IMR-90 (cell line): ENCODE data around the gene WDR70. TPM values are rescaled to one million over a fixed set of nuclear protein-coding genes. Genes with fewer than 3 reads are reported as not detected.

ENCODE experiments used
- ATAC-seq: fragments of 200-7000 bp; cut with Tn5 transposase; 2 replicates; pipeline ENCODE4 v1.9.1; 2020; ENCODE audit warnings: low read depth, mild to moderate bottlenecking, moderate library complexity
- BruUV-seq: library from RNA; stranded (reverse); fragments of 400-500 nt; replicated peaks from 2 replicates; lab custom pipeline; 2021; lab: Mats Ljungman, UMichigan
- CTCF ChIA-PET: fragments of 300-600 bp; formaldehyde crosslinking; extraction: SDS; loops from one replicate; lab custom pipeline; 2021; ENCODE audit warnings: antibody characterized with exemption; lab: Yijun Ruan, JAX
- POLR2A ChIA-PET: fragments of 300-600 bp; sonication (Branson Sonifier 250); formaldehyde crosslinking; loops from one replicate; lab custom pipeline; 2022; ENCODE audit warnings: antibody characterized with exemption; ENCODE audit not compliant: unreplicated experiment; lab: Charles Lee
- DNase-seq: peaks from one replicate; pipeline ENCODE4 v3.0.0; 2013
- H2AFZ ChIP-seq: replicated peaks from 2 replicates; pipeline ENCODE3; 2013; ENCODE audit warnings: low read length, mild to moderate bottlenecking; ENCODE audit not compliant: poor library complexity
- H2AK5ac ChIP-seq: 2 replicates; pipeline ENCODE4 v1.6.1; 2013; ENCODE audit warnings: low read depth, low read length, inconsistent platforms
- H2AK9ac ChIP-seq: replicated peaks from 2 replicates; pipeline ENCODE3; 2013; ENCODE audit warnings: mild to moderate bottlenecking, low read depth, low read length, moderate library complexity; ENCODE audit not compliant: poor library complexity
- H2BK120ac ChIP-seq: 2 replicates; pipeline ENCODE4 v1.6.1; 2013; ENCODE audit warnings: low read depth, low read length, inconsistent platforms
- H2BK15ac ChIP-seq: 3 replicates; pipeline ENCODE4 v1.6.1; 2013; ENCODE audit warnings: low read depth, low read length, inconsistent platforms
- H2BK20ac ChIP-seq: 2 replicates; pipeline ENCODE4 v1.6.1; 2013; ENCODE audit warnings: low read depth, mild to moderate bottlenecking, inconsistent platforms, low read length, moderate library complexity
- H2BK5ac ChIP-seq: 2 replicates; pipeline ENCODE4 v1.6.1; 2013; ENCODE audit warnings: mild to moderate bottlenecking, low read depth, low read length, inconsistent platforms; ENCODE audit not compliant: poor library complexity, severe bottlenecking
- H3K14ac ChIP-seq: replicated peaks from 2 replicates; pipeline ENCODE4 v1.6.1; 2013; ENCODE audit warnings: low read depth, low read length, inconsistent platforms
- H3K18ac ChIP-seq: 2 replicates; pipeline ENCODE4 v1.6.1; 2013; ENCODE audit warnings: low read depth, low read length, control low read depth
- H3K23ac ChIP-seq: 2 replicates; pipeline ENCODE4 v1.6.1; 2013; ENCODE audit warnings: low read depth, low read length, inconsistent platforms
- H3K27ac ChIP-seq: 2 replicates; pipeline ENCODE4 v1.5.1; 2013; ENCODE audit warnings: mild to moderate bottlenecking, control low read depth, low read length; ENCODE audit not compliant: insufficient read depth
- H3K27me3 ChIP-seq: 2 replicates; pipeline ENCODE4 v1.6.1; 2013; ENCODE audit warnings: low read length; ENCODE audit not compliant: control insufficient read depth, insufficient read depth
- H3K36me3 ChIP-seq: 2 replicates; pipeline ENCODE4 v1.6.1; 2013; ENCODE audit warnings: low read length, mixed read lengths; ENCODE audit not compliant: control insufficient read depth, insufficient read depth
- H3K4ac ChIP-seq: 2 replicates; pipeline ENCODE4 v1.6.1; 2013; ENCODE audit warnings: low read depth, low read length, inconsistent platforms
- H3K4me1 ChIP-seq: 2 replicates; pipeline ENCODE4 v1.6.1; 2013; ENCODE audit warnings: low read length, mixed read lengths; ENCODE audit not compliant: control insufficient read depth, insufficient read depth
- H3K4me2 ChIP-seq: 2 replicates; pipeline ENCODE4 v1.6.1; 2013; ENCODE audit warnings: low read depth, mild to moderate bottlenecking, control low read depth, low read length, moderate library complexity
- H3K4me3 ChIP-seq: 2 replicates; pipeline ENCODE4 v1.5.1; 2013; ENCODE audit warnings: low read depth, mild to moderate bottlenecking, control low read depth, low read length, moderate library complexity; ENCODE audit not compliant: insufficient read depth
- H3K56ac ChIP-seq: 2 replicates; pipeline ENCODE4 v1.6.1; 2013; ENCODE audit warnings: low read length, inconsistent platforms; ENCODE audit not compliant: insufficient read depth; ENCODE audit errors: extremely low read depth
- H3K79me1 ChIP-seq, 2 experiments: 2 replicates each; pipeline ENCODE4 v1.6.1; 2013; ENCODE audit warnings: low read length in 2 of 2, inconsistent platforms in 1 of 2, low read depth in 1 of 2
- H3K9ac ChIP-seq: 2 replicates; pipeline ENCODE4 v1.6.1; 2013; ENCODE audit warnings: low read depth, low read length, control low read depth
- H3K9me1 ChIP-seq: 2 replicates; pipeline ENCODE4 v1.6.1; 2013; ENCODE audit warnings: low read length, inconsistent platforms; ENCODE audit not compliant: insufficient read depth
- H3K9me3 ChIP-seq: 2 replicates; pipeline ENCODE4 v1.6.1; 2013; ENCODE audit warnings: low read length; ENCODE audit not compliant: control insufficient read depth, insufficient read depth
- H4K20me1 ChIP-seq: 2 replicates; pipeline ENCODE4 v1.6.1; 2013; ENCODE audit warnings: low read length, inconsistent platforms; ENCODE audit not compliant: insufficient read depth
- H4K5ac ChIP-seq: 2 replicates; pipeline ENCODE4 v1.6.1; 2013; ENCODE audit warnings: mild to moderate bottlenecking, low read depth, low read length, control low read depth
- H4K8ac ChIP-seq, 2 experiments: 2 replicates each; pipeline ENCODE4 v1.6.1; 2013; ENCODE audit warnings: low read depth in 2 of 2, low read length in 2 of 2, control low read depth in 1 of 2, inconsistent platforms in 1 of 2
- H4K91ac ChIP-seq: 2 replicates; pipeline ENCODE4 v1.6.1; 2013; ENCODE audit warnings: low read depth, low read length, inconsistent platforms; ENCODE audit not compliant: insufficient read depth
- BHLHE40 ChIP-seq: fragments of 150-350 bp; IDR thresholded peaks from 2 replicates; pipeline ENCODE4 v1.6.1; 2016; ENCODE audit warnings: mild to moderate bottlenecking, low read depth, low read length
- CEBPB ChIP-seq: IDR thresholded peaks from 2 replicates; pipeline ENCODE4 v1.6.1; 2012; ENCODE audit warnings: low read depth, low read length, improper control_type of control experiment
- CHD1 ChIP-seq: IDR thresholded peaks from 2 replicates; pipeline ENCODE4 v1.6.1; 2012; ENCODE audit warnings: low read depth, low read length, improper control_type of control experiment
- ELK1 ChIP-seq: fragments of 150-350 bp; IDR thresholded peaks from 2 replicates; pipeline ENCODE4 v1.6.1; 2016; ENCODE audit warnings: low read depth, mild to moderate bottlenecking, low read length, moderate library complexity, borderline replicate concordance
- FOS ChIP-seq: fragments of 150-350 bp; IDR thresholded peaks from 2 replicates; pipeline ENCODE4 v1.6.1; 2016; ENCODE audit warnings: low read depth, low read length
- MAFK ChIP-seq: IDR thresholded peaks from 2 replicates; pipeline ENCODE4 v1.6.1; 2012; ENCODE audit warnings: low read depth, low read length, improper control_type of control experiment
- MAZ ChIP-seq: IDR thresholded peaks from 2 replicates; pipeline ENCODE4 v1.6.1; 2012; ENCODE audit warnings: low read depth, mild to moderate bottlenecking, low read length, improper control_type of control experiment, moderate library complexity, borderline replicate concordance
- MXI1 ChIP-seq: IDR thresholded peaks from 2 replicates; pipeline ENCODE4 v1.6.1; 2012; ENCODE audit warnings: low read depth, mild to moderate bottlenecking, low read length, moderate library complexity, borderline replicate concordance
- NFE2L2 ChIP-seq: fragments of 150-350 bp; IDR thresholded peaks from 2 replicates; pipeline ENCODE4 v1.6.1; 2016; ENCODE audit warnings: low read depth, mild to moderate bottlenecking, low read length
- POLR2A ChIP-seq: IDR thresholded peaks from 2 replicates; pipeline ENCODE4 v1.6.1; 2012; ENCODE audit warnings: mild to moderate bottlenecking, low read depth, low read length
- RAD21 ChIP-seq: IDR thresholded peaks from 2 replicates; pipeline ENCODE4 v1.6.1; 2012; ENCODE audit warnings: low read length, improper control_type of control experiment
- RCOR1 ChIP-seq: IDR thresholded peaks from 2 replicates; pipeline ENCODE4 v1.6.1; 2012; ENCODE audit warnings: mild to moderate bottlenecking, low read length, improper control_type of control experiment; ENCODE audit not compliant: insufficient replicate concordance
- RFX5 ChIP-seq: IDR thresholded peaks from 2 replicates; pipeline ENCODE4 v1.8.0; 2012; ENCODE audit warnings: low read depth, mild to moderate bottlenecking, low read length, moderate library complexity
- SMC3 ChIP-seq: fragments of 150-350 bp; IDR thresholded peaks from 2 replicates; pipeline ENCODE4 v1.6.1; 2016; ENCODE audit warnings: low read depth, mild to moderate bottlenecking, antibody characterized with exemption, low read length, moderate library complexity
- dilution Hi-C: fragments of 300-500 bp; cut with HindIII; formaldehyde crosslinking; loops from one replicate; pipeline ENCODE4 v1.14.3; 2018; ENCODE audit warnings: low sequenced_read_pairs; ENCODE audit not compliant: unreplicated experiment
- in situ Hi-C: fragments of 300-500 bp; cut with MboI; formaldehyde crosslinking; loops from 3 replicates; pipeline ENCODE4 v1.14.3; 2019; ENCODE audit warnings: low sequenced_read_pairs, inconsistent platforms, mixed read lengths
- intact Hi-C: fragments of 100-400 bp; cut with micrococcal nuclease; formaldehyde crosslinking; loops from 2 replicates; pipeline ENCODE4 v1.10.0; 2022
- polyA plus RNA-seq, 3 experiments: library from polyadenylated mRNA; depleted of rRNA; stranded (reverse); fragments of >200 nt; gene quantifications; 2 replicates each; pipeline ENCODE4 v1.2.3, GENCODE V29; 2012; ENCODE audit warnings: low replicate concordance in 1 of 3
- total RNA-seq: library from RNA; depleted of rRNA; stranded (reverse); fragments of >200 nt; gene quantifications from 2 replicates; pipeline ENCODE4 v1.2.3, GENCODE V29; 2012
- TF ChIP-seq, protein P1 (sequence below): conservative IDR thresholded peaks from 2 replicates; pipeline ENCODE4 v1.5.1; 2012; ENCODE audit warnings: mild to moderate bottlenecking, low read depth, low read length, improper control_type of control experiment
- TF ChIP-seq, protein P2 (sequence below): fragments of 150-350 bp; IDR thresholded peaks from 2 replicates; pipeline ENCODE4 v1.6.1; 2017; ENCODE audit warnings: mild to moderate bottlenecking, antibody characterized with exemption, low read length, low read depth

The WDR70 gene
- total and polyA plus RNA-seq, 2 of the 4 experiments (the other 2 are of a cell fraction), result 16.7 to 29.9 TPM

DNA sequence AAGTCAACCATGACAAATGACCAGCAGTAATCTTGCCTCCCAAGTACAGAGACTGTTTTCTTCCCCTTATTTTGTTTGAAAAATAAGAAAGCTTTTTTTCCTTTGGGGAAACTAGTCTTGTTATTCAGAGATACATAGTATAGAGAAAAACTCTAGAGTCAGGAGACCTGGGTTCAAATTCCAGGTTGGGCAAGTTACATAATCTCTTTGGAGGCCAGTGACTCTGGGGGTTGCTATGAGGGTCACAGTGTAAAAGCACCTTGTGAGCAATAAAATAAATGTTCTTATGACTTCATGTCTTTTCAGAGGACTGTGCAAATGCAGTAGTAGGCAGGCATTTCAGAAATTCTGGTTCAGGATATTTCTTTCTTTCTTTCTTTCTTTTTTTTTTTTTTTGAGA lies 389.3 kb downstream of the WDR70 start:
- intact Hi-C loops, result no loop called here
- H3K9ac ChIP-seq, result no peak overlapping the region

More for the DNA sequence above, 389.3 kb downstream of the WDR70 start:
- BruUV-seq, result no TSS peak
- no peak for TF ChIP-seq POLR2A
- TF ChIP-seq FOS, result no peak
- no peak for TF ChIP-seq RFX5
- no peak for TF ChIP-seq MAFK
- TF ChIP-seq NFE2L2, result no peak
- TF ChIP-seq RCOR1, result no peak
- TF ChIP-seq CEBPB, result no peak
- TF ChIP-seq MXI1, result no peak
- no peak for TF ChIP-seq ELK1
- TF ChIP-seq, protein P1, sequence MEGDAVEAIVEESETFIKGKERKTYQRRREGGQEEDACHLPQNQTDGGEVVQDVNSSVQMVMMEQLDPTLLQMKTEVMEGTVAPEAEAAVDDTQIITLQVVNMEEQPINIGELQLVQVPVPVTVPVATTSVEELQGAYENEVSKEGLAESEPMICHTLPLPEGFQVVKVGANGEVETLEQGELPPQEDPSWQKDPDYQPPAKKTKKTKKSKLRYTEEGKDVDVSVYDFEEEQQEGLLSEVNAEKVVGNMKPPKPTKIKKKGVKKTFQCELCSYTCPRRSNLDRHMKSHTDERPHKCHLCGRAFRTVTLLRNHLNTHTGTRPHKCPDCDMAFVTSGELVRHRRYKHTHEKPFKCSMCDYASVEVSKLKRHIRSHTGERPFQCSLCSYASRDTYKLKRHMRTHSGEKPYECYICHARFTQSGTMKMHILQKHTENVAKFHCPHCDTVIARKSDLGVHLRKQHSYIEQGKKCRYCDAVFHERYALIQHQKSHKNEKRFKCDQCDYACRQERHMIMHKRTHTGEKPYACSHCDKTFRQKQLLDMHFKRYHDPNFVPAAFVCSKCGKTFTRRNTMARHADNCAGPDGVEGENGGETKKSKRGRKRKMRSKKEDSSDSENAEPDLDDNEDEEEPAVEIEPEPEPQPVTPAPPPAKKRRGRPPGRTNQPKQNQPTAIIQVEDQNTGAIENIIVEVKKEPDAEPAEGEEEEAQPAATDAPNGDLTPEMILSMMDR, result no peak
- TF ChIP-seq RAD21, result no peak
- no peak for TF ChIP-seq CHD1
- no peak for TF ChIP-seq BHLHE40
- no peak for TF ChIP-seq SMC3
- TF ChIP-seq MAZ, result no peak
- TF ChIP-seq, protein P2, sequence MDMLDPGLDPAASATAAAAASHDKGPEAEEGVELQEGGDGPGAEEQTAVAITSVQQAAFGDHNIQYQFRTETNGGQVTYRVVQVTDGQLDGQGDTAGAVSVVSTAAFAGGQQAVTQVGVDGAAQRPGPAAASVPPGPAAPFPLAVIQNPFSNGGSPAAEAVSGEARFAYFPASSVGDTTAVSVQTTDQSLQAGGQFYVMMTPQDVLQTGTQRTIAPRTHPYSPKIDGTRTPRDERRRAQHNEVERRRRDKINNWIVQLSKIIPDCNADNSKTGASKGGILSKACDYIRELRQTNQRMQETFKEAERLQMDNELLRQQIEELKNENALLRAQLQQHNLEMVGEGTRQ, result no peak
- Histone ChIP-seq H2BK15ac (no peak overlapping the region), H3K4ac (no peak overlapping the region), H3K27me3 (no peaks in the 10 kb centered on the region), H3K9me1 (peaks cover 7% of the 10 kb centered on the region), H4K5ac (no peak overlapping the region), H2BK120ac (no peak overlapping the region), H3K14ac (no peak overlapping the region), H3K9me3 (no peaks in the 10 kb centered on the region), H2AFZ (no peak overlapping the region), H2AK5ac (no peak overlapping the region), H2BK20ac (no peak overlapping the region), H3K4me2 (no peak overlapping the region), H3K23ac (no peak overlapping the region), H3K4me3 (no peak overlapping the region), H4K20me1 (peaks cover 6% of the 10 kb centered on the region), H3K36me3 (no peaks in the 10 kb centered on the region), H4K8ac (no peak overlapping the region), H3K56ac (no peak overlapping the region), H3K79me1 (no peaks in the 10 kb centered on the region), H3K18ac (no peak overlapping the region), H2BK5ac (no peak overlapping the region), H3K27ac (no peak overlapping the region), H2AK9ac (no peak overlapping the region), H3K4me1 (peaks cover 21% of the 10 kb centered on the region), H4K91ac (no peak overlapping the region)
- ATAC-seq (no peak), DNase-seq (no peak)
- CTCF ChIA-PET, result no interaction called here
- POLR2A ChIA-PET, result no interaction called here
- dilution Hi-C loops (no loop called here), in situ Hi-C loops (no loop called here)
